Caco-2 (cell line): ENCODE results near the gene NAALADL2. TPM values are rescaled to one million over a fixed set of nuclear protein-coding genes. Genes with fewer than 3 reads are reported as not detected.

Source experiments
- BruUV-seq: library from RNA; stranded (reverse); fragments of 400-500 nt; replicated peaks from 2 replicates; lab custom pipeline; 2021; lab: Mats Ljungman, UMichigan
- CTCF ChIA-PET: fragments of 300-600 bp; sonication (Branson Sonifier 250); formaldehyde crosslinking; loops from one replicate; lab custom pipeline; 2022; ENCODE audit warnings: antibody characterized with exemption; lab: Charles Lee
- POLR2A ChIA-PET: fragments of 300-600 bp; sonication (Branson Sonifier 250); formaldehyde crosslinking; loops from one replicate; lab custom pipeline; 2022; ENCODE audit warnings: antibody characterized with exemption; lab: Charles Lee
- DNase-seq, 2 experiments: peaks; one replicate each; pipeline versions ENCODE4 v3.0.0 to v3.0.0-alpha.2; 2020 to 2022
- H3K27me3 ChIP-seq: replicated peaks from 2 replicates; pipeline ENCODE4 v1.6.0; 2011; ENCODE audit warnings: low read length; ENCODE audit not compliant: control insufficient read depth, insufficient read depth
- H3K36me3 ChIP-seq: 2 replicates; pipeline ENCODE4 v1.5.1; 2011; ENCODE audit warnings: low read length; ENCODE audit not compliant: control insufficient read depth, insufficient read depth
- H3K4me1 ChIP-seq: fragments of 250-450 bp; sonication (Bioruptor Pico); 2 replicates; pipeline ENCODE4 v1.5.1; 2020; ENCODE audit warnings: mild to moderate bottlenecking
- H3K4me3 ChIP-seq: 2 replicates; pipeline ENCODE4 v1.5.1; 2011; ENCODE audit warnings: low read depth, mild to moderate bottlenecking, control low read depth, low read length
- H3K9me3 ChIP-seq: fragments of 250-450 bp; sonication (Bioruptor Pico); 2 replicates; pipeline ENCODE4 v1.5.1; 2020; ENCODE audit warnings: mild to moderate bottlenecking, moderate library complexity
- H3K27ac Mint-ChIP-seq: one replicate; pipeline ENCODE4 v1.8.0; 2022; ENCODE audit warnings: mixed read lengths; ENCODE audit not compliant: unreplicated experiment
- H3K27me3 Mint-ChIP-seq: one replicate; pipeline ENCODE4 v1.8.0; 2022; ENCODE audit warnings: mixed read lengths; ENCODE audit not compliant: insufficient read depth, unreplicated experiment
- H3K36me3 Mint-ChIP-seq: one replicate; pipeline ENCODE4 v1.8.0; 2022; ENCODE audit warnings: mild to moderate bottlenecking, mixed read lengths; ENCODE audit not compliant: insufficient read depth, unreplicated experiment
- H3K4me1 Mint-ChIP-seq: one replicate; pipeline ENCODE4 v1.8.0; 2022; ENCODE audit warnings: low read depth, mixed read lengths; ENCODE audit not compliant: unreplicated experiment
- H3K4me3 Mint-ChIP-seq: one replicate; pipeline ENCODE4 v1.8.0; 2022; ENCODE audit warnings: mild to moderate bottlenecking, moderate library complexity, mixed read lengths; ENCODE audit not compliant: unreplicated experiment
- H3K9me3 Mint-ChIP-seq: one replicate; pipeline ENCODE4 v1.8.0; 2022; ENCODE audit warnings: mixed read lengths; ENCODE audit not compliant: unreplicated experiment
- CTCF ChIP-seq, 2 experiments: fragments of 200-600 bp in 1 of 2; IDR thresholded peaks; 1 replicate in 1 of 2; 2 replicates in 1 of 2; pipeline versions ENCODE4 v1.5.1 to v1.8.0; 2011 to 2022; ENCODE audit warnings: antibody characterized with exemption in 1 of 2, control low read depth in 1 of 2, inconsistent platforms in 1 of 2, low read depth in 1 of 2, low read length in 1 of 2, mild to moderate bottlenecking in 1 of 2, moderate library complexity in 1 of 2; ENCODE audit not compliant: insufficient read depth in 1 of 2, severe bottlenecking in 1 of 2, unreplicated experiment in 1 of 2
- intact Hi-C: fragments of 100-400 bp; cut with micrococcal nuclease; formaldehyde crosslinking; loops from one replicate; pipeline ENCODE4 v1.10.0; 2022; ENCODE audit not compliant: unreplicated experiment
- total RNA-seq: library from RNA; stranded (reverse); gene quantifications from 2 replicates; pipeline ENCODE4 v1.2.3, GENCODE V29; 2022

Gene NAALADL2
- total RNA-seq, 1 experiment from 2014 or later = 4.4 TPM

GRCh38 chr3:175668300-175668699 lies 809.2 kb downstream of the NAALADL2 start:
- intact Hi-C loops = no loop called here
- no peaks in the 10 kb centered on the region for H3K27me3 Mint-ChIP-seq
- H3K9me3 ChIP-seq = no peaks in the 10 kb centered on the region
- DNase-seq = no peak
- CTCF ChIA-PET = no interaction called here
- TF ChIP-seq CTCF (IDR thresholded peaks at IDR 0.05; ENCODE audit: insufficient read depth in 1 of 2, low read depth in 1 of 2, low read length in 1 of 2, severe bottlenecking in 1 of 2, unreplicated experiment in 1 of 2) = no peak
- no peaks in the 10 kb centered on the region for H3K27me3 ChIP-seq
- H3K36me3 Mint-ChIP-seq = no peaks in the 10 kb centered on the region
- H3K4me1 ChIP-seq = no peaks in the 10 kb centered on the region
- H3K4me3 ChIP-seq = no peak overlapping the region
- BruUV-seq = no TSS peak
- POLR2A ChIA-PET = no interaction called here
- no peak overlapping the region for H3K27ac Mint-ChIP-seq
- no peaks in the 10 kb centered on the region for H3K9me3 Mint-ChIP-seq
- no peaks in the 10 kb centered on the region for H3K4me1 Mint-ChIP-seq
- H3K4me3 Mint-ChIP-seq = no peak overlapping the region
- H3K36me3 ChIP-seq = no peaks in the 10 kb centered on the region

GRCh38 chr3:175670557-175670956 lies 811.4 kb downstream of the NAALADL2 start:
- H3K27me3 Mint-ChIP-seq = no peaks in the 10 kb centered on the region

GRCh38 chr3:175672119-175672689 lies 813.1 kb downstream of the NAALADL2 start:
- H3K36me3 Mint-ChIP-seq = no peaks in the 10 kb centered on the region
- no peaks in the 10 kb centered on the region for H3K9me3 ChIP-seq
- H3K27me3 Mint-ChIP-seq = no peaks in the 10 kb centered on the region
- H3K4me3 ChIP-seq = no peak overlapping the region
- BruUV-seq = no TSS peak
- H3K27ac Mint-ChIP-seq = no peak overlapping the region
- CTCF ChIA-PET = no interaction called here
- no peaks in the 10 kb centered on the region for H3K27me3 ChIP-seq
- H3K4me1 Mint-ChIP-seq = no peaks in the 10 kb centered on the region
- DNase-seq = no peak
- no peaks in the 10 kb centered on the region for H3K4me1 ChIP-seq
- intact Hi-C loops = no loop called here
- POLR2A ChIA-PET = no interaction called here
- no peak for TF ChIP-seq CTCF (IDR thresholded peaks at IDR 0.05; ENCODE audit: insufficient read depth in 1 of 2, low read depth in 1 of 2, low read length in 1 of 2, severe bottlenecking in 1 of 2, unreplicated experiment in 1 of 2)
- no peaks in the 10 kb centered on the region for H3K36me3 ChIP-seq
- no peak overlapping the region for H3K4me3 Mint-ChIP-seq
- no peaks in the 10 kb centered on the region for H3K9me3 Mint-ChIP-seq

More at GRCh38 chr3:175670557-175670956, 811.4 kb downstream of the NAALADL2 start:
- Mint-ChIP-seq H3K4me1 (no peaks in the 10 kb centered on the region), H3K9me3 (no peaks in the 10 kb centered on the region), H3K4me3 (no peak overlapping the region), H3K36me3 (no peaks in the 10 kb centered on the region), H3K27ac (no peak overlapping the region)
- Histone ChIP-seq H3K4me1 (no peaks in the 10 kb centered on the region), H3K27me3 (no peaks in the 10 kb centered on the region), H3K36me3 (no peaks in the 10 kb centered on the region), H3K9me3 (no peaks in the 10 kb centered on the region), H3K4me3 (no peak overlapping the region)
- no peak for DNase-seq
- intact Hi-C loops = no loop called here
- no peak for TF ChIP-seq CTCF (IDR thresholded peaks at IDR 0.05; ENCODE audit: insufficient read depth in 1 of 2, low read depth in 1 of 2, low read length in 1 of 2, severe bottlenecking in 1 of 2, unreplicated experiment in 1 of 2)
- BruUV-seq = no TSS peak
- CTCF ChIA-PET = no interaction called here
- POLR2A ChIA-PET = no interaction called here
